OCI-LY1 (cell line): ENCODE results near the gene TRIML1.

ENCODE experiments used
- H2AFZ ChIP-seq: fragments of 200-600 bp; sonication (generic), shearing (Covaris generic); 2 replicates; pipeline ENCODE4 v1.6.0; 2014; ENCODE audit warnings: antibody characterized with exemption, mild to moderate bottlenecking, low read length
- H3F3A ChIP-seq: fragments of 200-600 bp; sonication (generic), shearing (Covaris generic); 2 replicates; pipeline ENCODE4 v1.6.0; 2014; ENCODE audit warnings: mild to moderate bottlenecking, antibody characterized with exemption, low read length, moderate library complexity; ENCODE audit not compliant: insufficient read depth
- H3K27ac ChIP-seq: fragments of 200-600 bp; sonication (generic); 2 replicates; pipeline ENCODE4 v1.5.1; 2014; ENCODE audit warnings: low read length, mixed run types, mild to moderate bottlenecking, low read depth; ENCODE audit not compliant: poor library complexity, severe bottlenecking
- H3K27me3 ChIP-seq: fragments of 200-600 bp; sonication (generic); 2 replicates; pipeline ENCODE4 v1.6.0; 2014; ENCODE audit warnings: antibody characterized with exemption, mild to moderate bottlenecking, low read length, moderate library complexity; ENCODE audit not compliant: insufficient read depth
- H3K36me3 ChIP-seq: fragments of 200-600 bp; sonication (generic); 2 replicates; pipeline ENCODE4 v1.6.1; 2014; ENCODE audit warnings: mild to moderate bottlenecking, antibody characterized with exemption, low read length, moderate library complexity, mixed read lengths; ENCODE audit not compliant: insufficient read depth
- H3K4me1 ChIP-seq: fragments of 200-600 bp; sonication (generic); 2 replicates; pipeline ENCODE4 v1.5.1; 2014; ENCODE audit warnings: mild to moderate bottlenecking, low read length, moderate library complexity; ENCODE audit not compliant: insufficient read depth, severe bottlenecking
- H3K4me2 ChIP-seq: fragments of 200-600 bp; sonication (generic), shearing (Covaris generic); 2 replicates; pipeline ENCODE4 v1.6.1; 2014; ENCODE audit warnings: low read length
- H3K4me3 ChIP-seq: fragments of 200-600 bp; sonication (generic); 2 replicates; pipeline ENCODE4 v1.5.1; 2014; ENCODE audit warnings: low read length, low read depth, mild to moderate bottlenecking, mixed read lengths; ENCODE audit not compliant: poor library complexity, severe bottlenecking
- H3K79me2 ChIP-seq: fragments of 200-600 bp; shearing (Covaris generic); 2 replicates; pipeline ENCODE4 v1.6.1; 2016; ENCODE audit warnings: mixed run types, low read length, mixed read lengths; ENCODE audit not compliant: insufficient read depth
- H3K9ac ChIP-seq: fragments of 200-600 bp; sonication (generic), shearing (Covaris generic); 2 replicates; pipeline ENCODE4 v1.6.1; 2014; ENCODE audit warnings: mild to moderate bottlenecking, low read length, mixed read lengths
- H3K9me2 ChIP-seq: fragments of 200-600 bp; sonication (generic), shearing (Covaris generic); 2 replicates; pipeline ENCODE4 v1.6.1; 2014; ENCODE audit warnings: low read depth, mild to moderate bottlenecking, low read length, mixed read lengths
- H3K9me3 ChIP-seq: fragments of 200-600 bp; shearing (Covaris generic); 2 replicates; pipeline ENCODE4 v1.6.1; 2014; ENCODE audit warnings: low read length, mixed read lengths
- H4K20me1 ChIP-seq: fragments of 200-600 bp; sonication (generic), shearing (Covaris generic); 2 replicates; pipeline ENCODE4 v1.6.0; 2016; ENCODE audit warnings: mild to moderate bottlenecking, low read length; ENCODE audit not compliant: insufficient read depth
- CTCF ChIP-seq: fragments of 200-600 bp; sonication (generic), shearing (Covaris generic); IDR thresholded peaks from 2 replicates; pipeline ENCODE4 v1.5.1; 2017; ENCODE audit warnings: mild to moderate bottlenecking, antibody characterized with exemption, low read length, moderate library complexity, mixed read lengths
- EZH2 ChIP-seq: fragments of 200-600 bp; sonication (generic), shearing (Covaris generic); IDR thresholded peaks from 2 replicates; pipeline ENCODE4 v1.8.0; 2017; ENCODE audit warnings: borderline replicate concordance, mixed run types, mild to moderate bottlenecking, antibody characterized with exemption, low read length, moderate library complexity, mixed read lengths

Gene TRIML1

GRCh38 chr4:188110741-188111471 is 28.3 kb upstream of the TRIML1 start:
- H3K27me3 ChIP-seq = no peaks in the 10 kb centered on the region
- H3K27ac ChIP-seq = no peak overlapping the region
- H3K79me2 ChIP-seq = no peaks in the 10 kb centered on the region
- no peak overlapping the region for H2AFZ ChIP-seq
- H3K4me2 ChIP-seq = no peak overlapping the region
- no peak overlapping the region for H3K4me3 ChIP-seq
- H3K9ac ChIP-seq = no peak overlapping the region
- H3F3A ChIP-seq = no peaks in the 10 kb centered on the region
- H3K36me3 ChIP-seq = no peaks in the 10 kb centered on the region
- no peaks in the 10 kb centered on the region for H3K4me1 ChIP-seq
- no peaks in the 10 kb centered on the region for H3K9me2 ChIP-seq
- no peaks in the 10 kb centered on the region for H3K9me3 ChIP-seq
- no peak for TF ChIP-seq EZH2
- TF ChIP-seq CTCF = no peak
- H4K20me1 ChIP-seq = no peaks in the 10 kb centered on the region

GRCh38 chr4:188111955-188112354 is 27.3 kb upstream of the TRIML1 start:
- H3F3A ChIP-seq = no peaks in the 10 kb centered on the region
- H2AFZ ChIP-seq = no peak overlapping the region
- H3K4me3 ChIP-seq = no peak overlapping the region
- H3K27me3 ChIP-seq = no peaks in the 10 kb centered on the region
- no peaks in the 10 kb centered on the region for H4K20me1 ChIP-seq
- no peaks in the 10 kb centered on the region for H3K4me1 ChIP-seq
- H3K79me2 ChIP-seq = no peaks in the 10 kb centered on the region
- no peak overlapping the region for H3K9ac ChIP-seq
- no peak overlapping the region for H3K4me2 ChIP-seq
- no peak for TF ChIP-seq EZH2
- no peak for TF ChIP-seq CTCF
- no peaks in the 10 kb centered on the region for H3K36me3 ChIP-seq
- H3K9me3 ChIP-seq = no peaks in the 10 kb centered on the region
- no peak overlapping the region for H3K27ac ChIP-seq
- H3K9me2 ChIP-seq = no peaks in the 10 kb centered on the region

- Histone ChIP-seq H3K9ac (no peak overlapping the region), H4K20me1 (no peaks in the 10 kb centered on the region), H3K36me3 (no peaks in the 10 kb centered on the region), H3K9me3 (no peaks in the 10 kb centered on the region), H3K4me2 (no peak overlapping the region), H3K4me1 (no peaks in the 10 kb centered on the region), H3K9me2 (no peaks in the 10 kb centered on the region), H3K4me3 (no peak overlapping the region), H3F3A (no peaks in the 10 kb centered on the region), H3K27ac (no peak overlapping the region), H2AFZ (no peak overlapping the region), H3K27me3 (no peaks in the 10 kb centered on the region), H3K79me2 (no peaks in the 10 kb centered on the region)
- no peak for TF ChIP-seq CTCF
- TF ChIP-seq EZH2 = no peak
Measured at GRCh38 chr4:188113156-188113555, 26.1 kb upstream of the TRIML1 start.
